Measurements from ENCODE around the gene SLC41A2.

- TF ChIP-seq TCF7L2 (IDR thresholded peaks at IDR 0.05; ENCODE audit: borderline replicate concordance, low read depth, low read length) (no peak), RBAK (tag by site-specific recombination; IDR thresholded peaks at IDR 0.05) (no peak), CTCF (tag by site-specific recombination; IDR thresholded peaks at IDR 0.05) (no peak), ZBTB8A (tag by site-specific recombination; IDR thresholded peaks at IDR 0.05) (no peak), REST (tag by site-specific recombination; IDR thresholded peaks at IDR 0.05) (no peak), PRDM10 (tag by site-specific recombination; IDR thresholded peaks at IDR 0.05) (no peak), ZBTB44 (tag by site-specific recombination; IDR thresholded peaks at IDR 0.05) (no peak)
These were observed 5.7 kb upstream of the SLC41A2 start for GRCh38 chr12:104963757-104964156.

Data from HEK293 (cell line).